ENCODE measurements around the gene CYP2E1. TPM values are rescaled to one million over a fixed set of nuclear protein-coding genes. Genes with fewer than 3 reads are reported as not detected.

The CYP2E1 gene
- total RNA-seq: 2.7 to 6.3 TPM (median 2.7 TPM) in 3 replicates
- long read RNA-seq, partial matches to known transcripts: 1 of 2 reads
- long read RNA-seq, other reads (novel, unspliced or antisense): 1 of 2 reads

GRCh38 chr10:133526957-133527588, at the start of gene CYP2E1:
Gene CYP2E1, plus strand, starts transcription at chr10:133527363. Its CDS starts 33 bp downstream, at chr10:133527396.
- Mint-ChIP-seq H3K4me1 (ENCODE audit: low read depth) (no peaks in the 10 kb centered on the region), H3K27me3 (ENCODE audit: low read depth) (no peaks in the 10 kb centered on the region), H3K9me3 (ENCODE audit: low read depth) (peaks cover 13% of the 10 kb centered on the region), H3K27ac (ENCODE audit: unreplicated experiment) (no peak within 1 kb of the TSS), H3K4me3 (ENCODE audit: unreplicated experiment) (no peak within 1 kb of the TSS), H3K36me3 (ENCODE audit: low read depth) (peaks cover 11% of the 10 kb centered on the region)
- no peak for TF ChIP-seq CTCF (IDR thresholded peaks at IDR 0.05)
- no peak for DNase-seq (ENCODE audit: low spot score)

GRCh38 chr10:133481086-133481643, 46.0 kb upstream of the CYP2E1 start:
- no peaks in the 10 kb centered on the region for H3K27me3 Mint-ChIP-seq (ENCODE audit: low read depth)
- no peak for TF ChIP-seq CTCF (IDR thresholded peaks at IDR 0.05)
- DNase-seq (ENCODE audit: low spot score): no peak
- H3K4me3 Mint-ChIP-seq (ENCODE audit: unreplicated experiment): no peak overlapping the region
- H3K27ac Mint-ChIP-seq (ENCODE audit: unreplicated experiment): no peak overlapping the region
- H3K36me3 Mint-ChIP-seq (ENCODE audit: low read depth): peaks cover 18% of the 10 kb centered on the region
- no peaks in the 10 kb centered on the region for H3K4me1 Mint-ChIP-seq (ENCODE audit: low read depth)
- peaks cover 34% of the 10 kb centered on the region for H3K9me3 Mint-ChIP-seq (ENCODE audit: low read depth)

- Mint-ChIP-seq H3K27me3 (ENCODE audit: low read depth) (no peaks in the 10 kb centered on the region), H3K4me1 (ENCODE audit: low read depth) (no peaks in the 10 kb centered on the region), H3K4me3 (ENCODE audit: unreplicated experiment) (no peak overlapping the region), H3K27ac (ENCODE audit: unreplicated experiment) (no peak overlapping the region), H3K9me3 (ENCODE audit: low read depth) (peaks cover 39% of the 10 kb centered on the region), H3K36me3 (ENCODE audit: low read depth) (peaks cover 19% of the 10 kb centered on the region)
- TF ChIP-seq CTCF (IDR thresholded peaks at IDR 0.05): no peak
- DNase-seq (ENCODE audit: low spot score): no peak
These were observed 45.5 kb upstream of the CYP2E1 start for GRCh38 chr10:133481657-133482056.

- TF ChIP-seq CTCF (IDR thresholded peaks at IDR 0.05): no peak
- Mint-ChIP-seq H3K36me3 (ENCODE audit: low read depth) (peaks cover 29% of the 10 kb centered on the region), H3K4me1 (ENCODE audit: low read depth) (no peaks in the 10 kb centered on the region), H3K27ac (ENCODE audit: unreplicated experiment) (no peak overlapping the region), H3K27me3 (ENCODE audit: low read depth) (no peaks in the 10 kb centered on the region), H3K9me3 (ENCODE audit: low read depth) (peaks cover 52% of the 10 kb centered on the region), H3K4me3 (ENCODE audit: unreplicated experiment) (no peak overlapping the region)
- no peak for DNase-seq (ENCODE audit: low spot score)
These were observed 42.3 kb upstream of the CYP2E1 start for GRCh38 chr10:133484818-133485217.

- no peak for TF ChIP-seq CTCF (IDR thresholded peaks at IDR 0.05)
- Mint-ChIP-seq H3K4me1 (ENCODE audit: low read depth) (no peaks in the 10 kb centered on the region), H3K36me3 (ENCODE audit: low read depth) (peaks cover 26% of the 10 kb centered on the region), H3K4me3 (ENCODE audit: unreplicated experiment) (no peak overlapping the region), H3K27me3 (ENCODE audit: low read depth) (no peaks in the 10 kb centered on the region), H3K9me3 (ENCODE audit: low read depth) (peaks cover 56% of the 10 kb centered on the region), H3K27ac (ENCODE audit: unreplicated experiment) (no peak overlapping the region)
- DNase-seq (ENCODE audit: low spot score): no peak
These were observed 40.1 kb upstream of the CYP2E1 start for GRCh38 chr10:133487085-133487484.
